Epithelial cell of proximal tubule (primary cell): ENCODE measurements around the gene MRPS2. TPM values are rescaled to one million over a fixed set of nuclear protein-coding genes. Genes with fewer than 3 reads are reported as not detected.

Source experiments
- DNase-seq: peaks from one replicate; pipeline ENCODE4 v3.0.0-alpha.2; 2011; ENCODE audit warnings: low read depth
- H3K4me3 ChIP-seq: 2 replicates; pipeline ENCODE4 v1.5.1; 2011; ENCODE audit warnings: low read depth, mild to moderate bottlenecking, low read length
- total RNA-seq: library from RNA; depleted of rRNA; stranded (reverse); fragments of >200 nt; gene quantifications from 2 replicates; pipeline ENCODE4 v1.2.3, GENCODE V29; 2015
- TF ChIP-seq, protein P1 (sequence below): conservative IDR thresholded peaks from 2 replicates; pipeline ENCODE4 v1.5.1; 2012; ENCODE audit warnings: low read depth, mild to moderate bottlenecking, low read length

MRPS2 gene
- total RNA-seq, 1 donor from 2014 or later = 68.1 TPM

DNA sequence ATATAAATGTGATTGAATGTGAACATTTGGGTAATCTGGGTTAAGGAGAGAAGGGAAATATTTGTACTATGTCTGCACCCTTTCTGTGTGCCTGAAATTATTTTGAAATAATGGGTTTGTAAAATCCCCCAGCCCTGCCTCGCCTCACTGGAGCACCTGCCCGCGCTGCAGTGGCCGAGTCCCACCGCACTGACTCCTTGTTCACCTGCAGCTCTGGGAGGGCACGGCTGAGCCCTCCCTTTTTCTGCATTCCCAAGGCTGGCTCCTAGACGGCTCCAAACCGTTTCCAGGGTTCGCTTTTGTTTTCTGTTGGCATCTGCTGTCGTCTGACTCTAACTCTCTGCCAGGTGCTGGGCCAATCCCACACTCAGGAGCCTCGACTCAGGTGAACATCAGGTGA lies 38.5 kb upstream of the MRPS2 start:
- no peak overlapping the region for H3K4me3 ChIP-seq
- TF ChIP-seq, protein P1, sequence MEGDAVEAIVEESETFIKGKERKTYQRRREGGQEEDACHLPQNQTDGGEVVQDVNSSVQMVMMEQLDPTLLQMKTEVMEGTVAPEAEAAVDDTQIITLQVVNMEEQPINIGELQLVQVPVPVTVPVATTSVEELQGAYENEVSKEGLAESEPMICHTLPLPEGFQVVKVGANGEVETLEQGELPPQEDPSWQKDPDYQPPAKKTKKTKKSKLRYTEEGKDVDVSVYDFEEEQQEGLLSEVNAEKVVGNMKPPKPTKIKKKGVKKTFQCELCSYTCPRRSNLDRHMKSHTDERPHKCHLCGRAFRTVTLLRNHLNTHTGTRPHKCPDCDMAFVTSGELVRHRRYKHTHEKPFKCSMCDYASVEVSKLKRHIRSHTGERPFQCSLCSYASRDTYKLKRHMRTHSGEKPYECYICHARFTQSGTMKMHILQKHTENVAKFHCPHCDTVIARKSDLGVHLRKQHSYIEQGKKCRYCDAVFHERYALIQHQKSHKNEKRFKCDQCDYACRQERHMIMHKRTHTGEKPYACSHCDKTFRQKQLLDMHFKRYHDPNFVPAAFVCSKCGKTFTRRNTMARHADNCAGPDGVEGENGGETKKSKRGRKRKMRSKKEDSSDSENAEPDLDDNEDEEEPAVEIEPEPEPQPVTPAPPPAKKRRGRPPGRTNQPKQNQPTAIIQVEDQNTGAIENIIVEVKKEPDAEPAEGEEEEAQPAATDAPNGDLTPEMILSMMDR = no peak
- DNase-seq = no peak

DNA sequence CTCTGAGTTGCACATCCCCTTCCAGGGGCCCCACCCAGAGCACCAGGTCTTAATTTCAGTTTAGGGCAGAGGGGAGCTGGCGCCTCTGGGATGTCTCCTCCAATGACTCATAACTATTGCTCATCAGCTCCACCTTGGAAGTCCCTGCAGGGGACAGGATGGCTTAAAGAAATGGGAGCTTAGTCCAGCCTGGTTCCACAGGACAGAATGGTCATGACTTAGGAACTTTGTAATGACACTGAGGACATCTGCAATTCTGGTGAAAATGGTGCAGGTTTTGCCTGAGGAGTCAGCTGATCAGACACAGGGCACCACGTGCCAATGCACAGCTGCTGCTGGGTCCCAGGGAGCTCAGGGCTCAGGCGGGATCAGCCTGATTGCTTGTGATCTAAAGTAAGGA lies 37.3 kb upstream of the MRPS2 start:
- TF ChIP-seq, protein P1 = no peak
- no peak for DNase-seq
- no peak overlapping the region for H3K4me3 ChIP-seq

DNA sequence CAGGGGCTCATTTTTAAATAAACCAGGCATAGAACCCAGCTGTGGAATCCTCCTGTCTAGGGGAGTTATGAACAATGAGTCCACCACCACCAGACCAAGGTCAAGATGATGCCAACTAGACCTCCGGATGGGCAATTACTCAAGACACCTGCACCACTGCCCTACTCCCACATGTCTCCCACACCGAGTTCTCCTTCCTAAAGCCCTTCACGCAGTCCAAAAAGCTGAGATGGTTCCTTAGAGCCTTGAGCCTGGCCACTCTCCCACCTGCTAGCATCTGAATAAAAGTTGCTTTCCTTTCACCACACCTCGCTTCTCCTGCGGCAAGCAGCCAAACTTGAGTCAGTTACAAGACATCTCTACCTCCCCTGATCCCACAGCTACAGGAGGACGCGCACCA lies 36.3 kb upstream of the MRPS2 start:
- DNase-seq = no peak
- H3K4me3 ChIP-seq = no peak overlapping the region
- TF ChIP-seq, protein P1 = no peak

DNA sequence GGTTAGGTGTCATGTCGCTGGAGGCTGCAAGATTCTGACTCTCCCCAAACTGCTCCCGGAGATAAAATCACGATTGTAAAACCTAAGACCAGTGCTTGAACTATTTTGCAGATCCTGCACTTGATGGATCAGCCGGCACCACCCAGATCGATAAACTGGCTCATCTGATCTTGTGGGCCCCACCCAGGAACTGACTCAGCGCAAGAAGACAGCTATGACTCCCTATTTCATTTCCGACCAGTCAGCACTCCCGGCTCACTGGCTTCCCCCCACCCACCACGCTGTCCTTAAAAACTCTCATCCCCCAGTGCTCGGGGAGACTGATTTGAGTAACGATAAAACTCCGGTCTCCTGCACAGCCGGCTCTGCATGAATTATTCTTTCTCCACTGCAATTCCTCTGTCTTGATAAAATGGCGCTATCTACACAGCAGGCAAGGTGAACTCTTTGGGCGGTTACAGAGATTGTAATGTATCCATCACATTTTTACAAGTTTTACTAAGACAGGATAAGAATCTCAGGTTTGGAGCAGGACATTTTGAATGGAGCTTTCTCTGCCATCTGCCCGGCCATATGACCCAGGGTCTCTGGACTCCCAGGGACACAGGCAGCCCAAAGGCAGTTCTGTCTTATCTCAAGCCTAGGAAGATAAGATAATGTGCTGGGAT lies 31.5 kb upstream of the MRPS2 start:
- no peak for DNase-seq
- TF ChIP-seq, protein P1 = no peak
- H3K4me3 ChIP-seq = no peak overlapping the region

DNA sequence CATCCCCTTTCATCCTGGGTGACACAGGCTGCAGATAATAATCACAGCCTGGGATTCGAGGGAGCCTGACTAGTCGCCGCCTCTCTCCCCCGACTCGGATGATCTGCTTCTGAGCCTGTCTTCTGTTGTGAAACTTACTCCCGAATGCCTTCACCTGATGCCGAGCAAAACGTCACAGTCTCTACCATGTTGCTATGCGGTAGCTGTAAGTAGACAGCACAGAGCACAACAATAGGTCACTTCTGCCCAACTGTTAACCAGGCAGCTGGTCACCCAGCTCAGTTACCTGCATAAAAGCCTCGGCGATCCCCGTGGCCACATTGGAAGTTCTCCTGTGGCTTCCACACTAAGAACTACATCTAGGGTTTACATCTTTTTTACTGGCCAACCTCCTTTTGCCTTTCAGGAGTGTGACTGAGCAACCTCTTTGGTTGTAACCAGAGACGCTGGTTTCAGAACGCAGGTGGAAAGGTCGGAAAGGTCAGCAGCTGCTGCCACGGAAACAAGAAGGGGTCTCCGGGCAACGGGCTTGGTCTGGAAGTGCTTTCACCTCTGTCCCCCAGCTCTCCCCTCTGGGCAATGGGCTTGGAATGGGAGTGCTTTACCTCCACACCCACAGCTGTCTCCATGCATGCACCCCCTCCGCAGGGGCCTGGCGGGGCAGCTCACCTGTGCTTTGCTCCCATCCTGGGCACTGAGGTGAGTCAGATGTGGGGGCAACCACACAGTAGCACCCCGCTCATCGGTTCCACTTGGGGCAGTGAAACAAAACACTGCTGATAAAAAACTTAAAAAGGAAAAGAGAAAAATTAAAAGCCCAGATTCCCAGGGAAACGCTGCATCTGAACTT lies 28.5 kb upstream of the MRPS2 start:
- no peak for DNase-seq
- H3K4me3 ChIP-seq = no peak overlapping the region
- TF ChIP-seq, protein P1 = no peak

DNA sequence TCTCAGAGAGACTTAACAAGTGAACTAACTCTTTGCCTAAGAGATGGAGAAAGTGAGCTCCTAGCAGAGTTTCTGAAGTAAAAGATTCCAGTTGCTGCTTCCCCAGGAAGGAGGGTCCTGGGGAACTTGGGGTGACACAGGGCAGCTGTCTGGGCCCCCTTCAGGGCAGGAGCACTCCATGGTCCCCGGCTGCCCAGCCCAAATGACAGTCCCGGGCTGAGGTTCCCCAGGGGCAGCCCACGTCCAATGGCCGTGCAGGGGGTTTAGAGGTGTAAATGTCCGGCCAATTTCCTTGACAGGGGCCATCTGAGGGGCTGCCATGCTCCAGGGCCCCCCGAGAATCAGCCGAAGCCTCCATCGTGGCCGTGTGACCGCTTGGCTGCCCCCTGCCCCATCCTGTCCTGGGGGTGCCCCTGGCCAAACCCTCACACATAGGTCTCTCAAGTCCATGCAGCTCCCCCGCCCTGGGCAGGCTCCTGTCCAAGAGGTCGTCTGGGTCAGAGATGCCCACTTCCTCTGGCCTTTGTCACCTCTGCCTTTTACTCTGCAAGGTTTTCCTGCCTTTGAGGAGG lies 26.4 kb upstream of the MRPS2 start:
- TF ChIP-seq, protein P1 = no peak
- DNase-seq = no peak
- H3K4me3 ChIP-seq = no peak overlapping the region
